Measurements from ENCODE around the gene ICOS. TPM values are rescaled to one million over a fixed set of nuclear protein-coding genes. Genes with fewer than 3 reads are reported as not detected.

The ICOS gene
- total RNA-seq, 1 experiment from 2014 or later = not detected

GRCh38 chr2:203997980-203998809, 61.6 kb downstream of the ICOS start:
- in situ Hi-C loops (cut with HindIII; ENCODE audit: low sequenced_read_pairs) = no loop called here
- DNase-seq (ENCODE audit: low spot score) = no peak

GRCh38 chr2:203999835-204000234, 63.3 kb downstream of the ICOS start:
- DNase-seq (ENCODE audit: low spot score) = no peak
- in situ Hi-C loops (cut with HindIII; ENCODE audit: low sequenced_read_pairs) = no loop called here

DNA sequence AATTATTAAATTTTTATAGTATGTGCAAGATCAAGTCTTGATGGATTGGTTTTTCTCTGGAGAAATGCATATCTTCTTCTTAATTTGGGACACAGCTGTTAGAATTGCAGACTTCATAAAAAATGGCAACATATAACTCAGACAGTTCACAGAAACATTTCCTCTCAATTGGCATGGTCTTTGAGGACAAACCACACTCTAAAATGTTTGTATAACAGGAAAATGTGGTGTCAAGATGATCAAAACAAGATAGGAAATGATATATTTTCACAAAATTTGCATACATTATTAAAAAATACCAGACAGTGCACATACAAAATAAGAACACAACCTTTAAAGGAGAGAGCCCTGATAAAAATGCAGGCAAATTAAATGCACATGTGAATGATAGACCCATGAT, 63.9 kb downstream of the ICOS start:
- DNase-seq (ENCODE audit: low spot score) = no peak
- in situ Hi-C loops (cut with HindIII; ENCODE audit: low sequenced_read_pairs) = no loop called here

GRCh38 chr2:204003276-204003990, 66.9 kb downstream of the ICOS start:
- DNase-seq (ENCODE audit: low spot score) = no peak
- in situ Hi-C loops (cut with HindIII; ENCODE audit: low sequenced_read_pairs) = no loop called here

DNA sequence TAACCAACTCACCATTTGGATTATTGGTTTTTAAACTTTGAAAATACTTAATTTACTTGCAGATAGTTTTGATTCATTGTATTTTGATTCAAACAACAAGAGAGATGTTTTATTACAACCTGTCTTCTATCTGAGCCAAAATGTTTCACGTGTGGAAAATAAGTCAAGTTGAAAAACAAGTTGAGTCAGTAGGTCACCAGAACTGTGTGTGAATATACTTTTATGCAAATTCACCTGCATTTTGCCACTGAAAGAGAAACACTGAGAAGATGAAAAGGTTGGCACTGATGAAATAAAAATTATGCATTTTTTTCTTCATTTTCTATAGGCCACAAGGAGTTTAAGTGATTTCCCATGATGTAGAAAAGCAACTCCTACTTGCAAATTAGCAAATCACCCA, 68.3 kb downstream of the ICOS start:
- no peak for DNase-seq (ENCODE audit: low spot score)
- in situ Hi-C loops (cut with HindIII; ENCODE audit: low sequenced_read_pairs) = no loop called here

- DNase-seq (ENCODE audit: low spot score) = no peak
- in situ Hi-C loops (cut with HindIII; ENCODE audit: low sequenced_read_pairs) = no loop called here
These were observed 69.6 kb downstream of the ICOS start for GRCh38 chr2:204005940-204006721.

DNA sequence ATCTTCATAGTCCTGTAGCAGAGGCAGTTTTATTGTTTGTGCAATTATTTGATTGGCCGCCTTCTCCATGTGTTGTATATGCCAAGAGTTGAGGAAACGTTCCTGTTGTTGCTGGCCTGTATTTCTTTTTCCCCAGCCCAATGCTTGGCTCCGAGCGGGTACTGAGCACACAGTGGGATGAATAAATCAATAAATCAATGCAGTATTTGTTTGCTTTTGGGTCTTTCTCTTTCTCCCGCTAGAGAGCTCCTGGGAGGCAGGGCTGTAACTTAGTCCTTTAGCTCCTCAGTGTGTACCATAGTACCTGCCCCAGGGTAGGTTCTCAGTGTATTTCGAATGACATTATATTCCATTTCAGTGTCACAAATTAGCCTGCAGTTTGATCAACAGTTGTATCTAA, 71.8 kb downstream of the ICOS start:
- in situ Hi-C loops (cut with HindIII; ENCODE audit: low sequenced_read_pairs) = no loop called here
- no peak for DNase-seq (ENCODE audit: low spot score)

- in situ Hi-C loops (cut with HindIII; ENCODE audit: low sequenced_read_pairs) = no loop called here
- DNase-seq (ENCODE audit: low spot score) = no peak
These were observed 74.3 kb downstream of the ICOS start for GRCh38 chr2:204010628-204011560.

Other genes starting within 250 kb of the ICOS start
- not detected in 2 replicates for gene CD28, start 230.1 kb upstream of the ICOS start, total RNA-seq (2014; rRNA removed; shearing (Covaris generic))
- not detected in 2 replicates for gene CTLA4, start 69.0 kb upstream of the ICOS start, total RNA-seq (2014; rRNA removed; shearing (Covaris generic))

Measured in G401 (cell line).